Endothelial cell of umbilical vein (primary cell): ENCODE measurements around the gene SRGAP1. TPM values are rescaled to one million over a fixed set of nuclear protein-coding genes. Genes with fewer than 3 reads are reported as not detected.
A peak's percentile ranks its signal among the peaks of the same experiment; 100 is the strongest.

ENCODE experiments used
- BruUV-seq: library from RNA; stranded (reverse); fragments of 400-500 nt; replicated peaks from 2 replicates; lab custom pipeline; 2021; lab: Mats Ljungman, UMichigan
- CTCF ChIA-PET: fragments of 300-600, 350-600 bp; sonication (Branson Sonifier 250); formaldehyde crosslinking; loops from one replicate; lab custom pipeline; 2021; ENCODE audit warnings: antibody characterized with exemption, inconsistent platforms; lab: Charles Lee
- POLR2A ChIA-PET: fragments of 300-600, 350-600 bp; sonication (Branson Sonifier 250); formaldehyde crosslinking; loops from one replicate; lab custom pipeline; 2021; ENCODE audit warnings: antibody characterized with exemption, inconsistent platforms; lab: Charles Lee
- DNase-seq: peaks from one replicate; pipeline ENCODE4 v3.0.0-alpha.2; 2011; ENCODE audit warnings: low read depth, low spot score
- FAIRE-seq: peaks from 2 replicates; lab custom pipeline; 2011; peaks lifted over from hg19 to GRCh38; lab: Jason Lieb, UNC
- H2AFZ ChIP-seq: 2 replicates; pipeline ENCODE4 v1.6.0; 2012; ENCODE audit warnings: low read depth, low read length, control low read depth, inconsistent platforms
- H3K27ac ChIP-seq: 2 replicates; pipeline ENCODE4 v1.5.1; 2011; ENCODE audit warnings: low read depth, mild to moderate bottlenecking, control low read depth, low read length, moderate library complexity; ENCODE audit not compliant: insufficient read depth
- H3K27me3 ChIP-seq, 2 experiments: 2 replicates each; pipeline versions ENCODE4 v1.6.0 to v1.6.1; 2011; ENCODE audit warnings: low read length in 2 of 2, mixed read lengths in 1 of 2; ENCODE audit not compliant: control insufficient read depth in 2 of 2, insufficient read depth in 2 of 2
- H3K36me3 ChIP-seq, 2 experiments: 2 replicates in 1 of 2; 3 replicates in 1 of 2; pipeline ENCODE4 v1.5.1; 2011; ENCODE audit warnings: low read length in 2 of 2, mild to moderate bottlenecking in 1 of 2, moderate library complexity in 1 of 2; ENCODE audit not compliant: control insufficient read depth in 2 of 2, insufficient read depth in 2 of 2; ENCODE audit errors: extremely low read depth in 1 of 2
- H3K4me1 ChIP-seq: 3 replicates; pipeline ENCODE4 v1.5.1; 2011; ENCODE audit warnings: mild to moderate bottlenecking, low read length; ENCODE audit not compliant: control insufficient read depth, insufficient read depth; ENCODE audit errors: extremely low read depth
- H3K4me2 ChIP-seq: 2 replicates; pipeline ENCODE4 v1.6.1; 2011; ENCODE audit warnings: low read length, control low read depth, mixed read lengths; ENCODE audit not compliant: insufficient read depth
- H3K4me3 ChIP-seq, 3 experiments: fragments of 200-600 bp in 1 of 3; sonication (generic), shearing (Covaris generic) in 1 of 3; replicated peaks in 1 of 3; 2 replicates each; pipeline ENCODE4 v1.5.1; 2011 to 2016; ENCODE audit warnings: control low read depth in 3 of 3, low read length in 3 of 3, mild to moderate bottlenecking in 2 of 3, inconsistent platforms in 1 of 3, low read depth in 1 of 3, moderate library complexity in 1 of 3; ENCODE audit not compliant: insufficient read depth in 1 of 3
- H3K79me2 ChIP-seq: 2 replicates; pipeline ENCODE4 v1.6.0; 2012; ENCODE audit warnings: low read length, inconsistent platforms; ENCODE audit not compliant: control insufficient read depth, insufficient read depth
- H3K9ac ChIP-seq: replicated peaks from 2 replicates; pipeline ENCODE3; 2011; ENCODE audit warnings: low read length, control low read depth; ENCODE audit not compliant: insufficient read depth; ENCODE audit errors: extremely low read depth
- H3K9me1 ChIP-seq: replicated peaks from 3 replicates; pipeline ENCODE4 v1.6.0; 2011; ENCODE audit warnings: mild to moderate bottlenecking, low read length; ENCODE audit not compliant: control insufficient read depth, insufficient read depth; ENCODE audit errors: extremely low read depth
- H3K9me3 ChIP-seq: replicated peaks from 2 replicates; pipeline ENCODE4 v1.5.1; 2012; ENCODE audit warnings: low read length, inconsistent platforms; ENCODE audit not compliant: control insufficient read depth, insufficient read depth
- H4K20me1 ChIP-seq: replicated peaks from 2 replicates; pipeline ENCODE3; 2011; ENCODE audit warnings: mild to moderate bottlenecking, low read length; ENCODE audit not compliant: control insufficient read depth, insufficient read depth; ENCODE audit errors: extremely low read depth
- CTCF ChIP-seq, 2 donors: IDR thresholded peaks; 1 replicate in 1 of 2; 2 replicates in 1 of 2; pipeline ENCODE4 v1.5.1; 2011; ENCODE audit warnings: low read length in 2 of 2, mild to moderate bottlenecking in 2 of 2, moderate library complexity in 2 of 2, control low read depth in 1 of 2, inconsistent platforms in 1 of 2, low read depth in 1 of 2; ENCODE audit not compliant: insufficient read depth in 1 of 2; ENCODE audit errors: extremely low read depth in 1 of 2
- EZH2 ChIP-seq: IDR thresholded peaks from 2 replicates; pipeline ENCODE4 v1.6.1; 2012; ENCODE audit warnings: borderline replicate concordance, low read depth, mild to moderate bottlenecking, moderate library complexity, low read length, inconsistent platforms; ENCODE audit not compliant: severe bottlenecking
- FOS ChIP-seq: IDR thresholded peaks from 2 replicates; pipeline ENCODE4 v1.6.1; 2011; ENCODE audit warnings: mild to moderate bottlenecking, low read length, moderate library complexity, borderline replicate concordance; ENCODE audit not compliant: insufficient read depth
- GATA2 ChIP-seq: IDR thresholded peaks from 2 replicates; pipeline ENCODE4 v1.7.0; 2011; ENCODE audit warnings: low read depth, mild to moderate bottlenecking, moderate library complexity, mixed read lengths, low read length; ENCODE audit not compliant: insufficient read length, insufficient read depth
- JUN ChIP-seq: IDR thresholded peaks from 2 replicates; pipeline ENCODE4 v1.6.1; 2011; ENCODE audit warnings: borderline replicate concordance, low read depth; ENCODE audit not compliant: insufficient read length, insufficient read depth
- MAX ChIP-seq: IDR thresholded peaks from 2 replicates; pipeline ENCODE4 v1.6.1; 2011; ENCODE audit not compliant: insufficient read depth, insufficient read length
- MYC ChIP-seq: IDR thresholded peaks from one replicate; pipeline ENCODE4 v1.6.1; 2011; ENCODE audit warnings: mild to moderate bottlenecking, low read depth, low read length
- POLR2A ChIP-seq: IDR thresholded peaks from 2 replicates; pipeline ENCODE4 v1.6.1; 2012; ENCODE audit warnings: low read depth, mild to moderate bottlenecking, control low read depth, low read length
- POLR2AphosphoS5 ChIP-seq: IDR thresholded peaks from 2 replicates; pipeline ENCODE4 v1.6.1; 2012; ENCODE audit warnings: low read depth, mild to moderate bottlenecking, control low read depth, low read length, moderate library complexity; ENCODE audit not compliant: insufficient read depth
- dilution Hi-C: fragments of 300-500 bp; cut with MboI; formaldehyde crosslinking; loops from one replicate; pipeline ENCODE4 v1.15.0; 2019; ENCODE audit warnings: low sequenced_read_pairs; ENCODE audit not compliant: extremely low pct_ligation_motif_present
- intact Hi-C: fragments of 100-400 bp; cut with micrococcal nuclease; formaldehyde crosslinking; loops from one replicate; pipeline ENCODE4 v1.10.0; 2022
- polyA plus RNA-seq, 4 experiments: library from polyadenylated mRNA; depleted of rRNA in 3 of 4; stranded (reverse) in 3 of 4; unstranded in 1 of 4; fragments of >200 nt; gene quantifications; 2 replicates each; pipeline versions ENCODE4 v1.2.1 to v1.2.3, GENCODE V29; 2011 to 2012; ENCODE audit warnings: missing spikeins in 1 of 4
- total RNA-seq: library from RNA; stranded (reverse); gene quantifications from 2 replicates; pipeline ENCODE4 v1.2.3, GENCODE V29; 2021

Gene SRGAP1
- total and polyA plus RNA-seq, 2 donors (not counting 3 experiments of a cell fraction or from before 2014, with no cell fraction given), result 4.9 to 16.3 TPM

GRCh38 chr12:63977441-63977840 is 132.9 kb downstream of the SRGAP1 start:
- H3K9ac ChIP-seq, result no peak overlapping the region
- H3K9me3 ChIP-seq, result no peaks in the 10 kb centered on the region
- peaks cover 6% of the 10 kb centered on the region for H3K4me1 ChIP-seq
- no peaks in the 10 kb centered on the region for H3K27me3 ChIP-seq
- no TSS peak for BruUV-seq
- H4K20me1 ChIP-seq, result no peaks in the 10 kb centered on the region
- DNase-seq (no peak), FAIRE-seq (no peak)
- no peak overlapping the region for H3K27ac ChIP-seq
- H3K4me3 ChIP-seq, result no peak overlapping the region
- dilution Hi-C loops (no loop called here), intact Hi-C loops (no loop called here)
- H3K4me2 ChIP-seq, result no peak overlapping the region
- POLR2A ChIA-PET, result no interaction called here
- no peaks in the 10 kb centered on the region for H3K36me3 ChIP-seq
- no peaks in the 10 kb centered on the region for H3K9me1 ChIP-seq
- H3K79me2 ChIP-seq, result peaks cover 1% of the 10 kb centered on the region
- TF ChIP-seq GATA2 (no peak), POLR2AphosphoS5 (no peak), JUN (no peak), EZH2 (no peak)
- CTCF ChIA-PET, result interaction anchor here (1.2 kb wide), 1 partner anchor 33 kb away, joined by 3 read pairs; no protein-coding TSS in a partner anchor
- H2AFZ ChIP-seq, result no peak overlapping the region

GRCh38 chr12:63978519-63978918 is 134.0 kb downstream of the SRGAP1 start:
- Histone ChIP-seq H3K79me2 (peaks cover 1% of the 10 kb centered on the region), H3K9me3 (no peaks in the 10 kb centered on the region), H3K36me3 (no peaks in the 10 kb centered on the region), H3K27ac (peak overlapping the region; percentile 23), H3K4me3 (no peak overlapping the region), H3K9me1 (no peaks in the 10 kb centered on the region), H3K4me2 (peak overlapping the region; percentile 13), H3K4me1 (peaks cover 6% of the 10 kb centered on the region), H4K20me1 (no peaks in the 10 kb centered on the region), H3K27me3 (no peaks in the 10 kb centered on the region), H2AFZ (no peak overlapping the region), H3K9ac (no peak overlapping the region)
- ChIA-PET POLR2A (no interaction called here), CTCF (interaction anchor here (0.9 to 1.8 kb wide), 4 partner anchors 7 to 135 kb away, joined by 3 to 4 read pairs (median 4); partner anchors contain the start of gene SRGAP1)
- intact Hi-C loops, result no loop called here
- FAIRE-seq (peak; percentile 38), DNase-seq (peak; percentile 77)
- BruUV-seq, result no TSS peak
- dilution Hi-C loops, result no loop called here
- peak; percentile 67 for TF ChIP-seq JUN
- no peak for TF ChIP-seq MAX
- no peak for TF ChIP-seq POLR2AphosphoS5
- TF ChIP-seq FOS, result peak; percentile 60
- no peak for TF ChIP-seq GATA2
- no peak for TF ChIP-seq MYC
- TF ChIP-seq EZH2, result no peak
- TF ChIP-seq CTCF (IDR thresholded peaks at IDR 0.05; ENCODE audit: extremely low read depth in 1 of 2, insufficient read depth in 1 of 2, low read depth in 1 of 2, low read length in 2 of 2), result no peak
- no peak for TF ChIP-seq POLR2A
